KOPT-K1 (cell line): ENCODE measurements around the gene MAFF.
"Not testable (repeated sequence)": the region's sequence is repeated elsewhere in the genome, so short reads cannot be mapped to it uniquely, and the experiment has no call there.

ENCODE experiments used
- H3K27ac ChIP-seq: fragments of 200-600 bp; sonication (generic); 2 replicates; pipeline ENCODE4 v1.5.1; 2016; ENCODE audit warnings: antibody characterized with exemption, mild to moderate bottlenecking, low read depth, low read length; ENCODE audit not compliant: poor library complexity, severe bottlenecking
- H3K36me3 ChIP-seq: fragments of 200-600 bp; sonication (generic); 2 replicates; pipeline ENCODE4 v1.5.1; 2017; ENCODE audit warnings: antibody characterized with exemption, mild to moderate bottlenecking, low read length, moderate library complexity; ENCODE audit not compliant: insufficient read depth
- H3K9me3 ChIP-seq: fragments of 200-600 bp; sonication (generic); 2 replicates; pipeline ENCODE4 v1.5.1; 2017; ENCODE audit warnings: antibody characterized with exemption, low read length, mild to moderate bottlenecking; ENCODE audit not compliant: insufficient read depth, poor library complexity, severe bottlenecking

The MAFF gene

DNA sequence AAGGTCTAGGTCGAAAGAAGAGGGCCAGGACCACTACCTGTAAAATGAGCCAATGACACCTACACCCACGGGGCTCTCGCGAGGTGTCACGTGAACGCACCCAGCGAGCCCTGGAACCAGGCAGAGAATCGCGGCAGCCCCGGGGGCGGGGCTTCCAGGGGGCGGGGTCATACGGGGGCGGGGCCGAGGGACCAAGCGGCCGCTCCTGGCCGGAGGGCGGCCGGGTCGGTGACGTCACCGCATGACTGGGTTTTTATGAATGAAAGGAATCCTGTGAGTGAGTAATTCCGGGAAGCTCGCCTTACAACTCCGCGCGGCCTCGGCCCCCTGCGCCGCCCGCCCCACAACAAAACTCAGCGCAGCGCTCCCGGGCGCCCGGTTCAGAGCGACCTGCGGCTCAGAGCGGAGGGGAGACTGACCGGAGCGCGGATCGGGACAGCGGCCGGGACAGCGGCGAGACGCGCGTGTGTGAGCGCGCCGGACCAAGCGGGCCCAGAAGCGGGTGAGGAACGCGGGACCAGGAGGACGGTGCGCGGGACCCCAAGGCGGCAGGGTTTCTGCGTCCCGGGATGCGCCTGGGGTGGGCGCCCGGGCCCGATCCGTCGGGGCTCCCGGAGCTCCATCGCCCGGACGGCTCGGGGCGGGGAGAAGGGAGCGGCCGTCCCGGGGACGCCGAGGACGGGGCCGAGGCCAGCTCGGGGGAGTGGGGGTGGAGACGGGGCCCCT, at the start of gene MAFF:
MAFF (plus strand) TSS at position 284 of the 726 bp plus-strand sequence. CDS start 11,860 bp downstream, outside the sequence.
- no peaks in the 10 kb centered on the region for H3K9me3 ChIP-seq
- peak within 1 kb of the TSS; percentile 22 for H3K27ac ChIP-seq
- H3K36me3 ChIP-seq = no peaks in the 10 kb centered on the region

DNA sequence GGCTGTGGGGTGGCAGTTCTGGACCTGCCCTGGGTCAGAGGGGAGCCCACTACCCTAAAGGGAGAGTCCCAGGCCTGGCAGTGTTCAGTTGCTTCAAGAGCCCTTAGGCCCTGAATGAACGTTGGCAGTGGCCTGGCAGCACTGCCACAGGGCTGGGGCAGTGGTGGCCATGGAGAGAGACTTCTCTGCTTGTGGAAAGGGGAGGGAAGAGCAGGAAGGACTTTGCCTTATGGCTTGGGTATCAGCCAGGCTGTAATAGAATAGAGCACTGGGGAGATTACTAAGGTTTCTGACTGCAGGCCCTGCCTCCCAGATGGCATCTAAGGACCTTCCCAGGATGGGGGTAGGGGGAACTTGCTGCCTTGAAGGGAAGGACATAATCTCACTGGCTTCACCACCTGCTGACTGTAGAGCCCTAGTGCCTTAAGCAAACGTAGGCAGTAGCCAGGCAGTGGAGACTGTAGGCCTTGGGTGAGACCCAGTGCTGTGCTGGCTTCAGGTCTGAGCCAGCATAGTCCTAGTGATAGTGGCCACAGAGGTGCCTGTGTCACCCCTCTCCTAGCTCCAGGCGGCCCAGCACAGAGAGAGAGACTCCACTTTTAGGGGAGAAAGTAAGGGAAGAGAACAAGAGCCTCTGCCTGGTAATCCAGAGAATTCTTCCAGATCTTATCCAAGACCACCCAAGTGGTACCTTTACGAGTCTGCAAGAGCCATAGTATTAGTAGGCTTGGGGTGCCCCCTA, 47.8 kb upstream of the MAFF start:
- H3K9me3 ChIP-seq = no peaks in the 10 kb centered on the region
- no peaks in the 10 kb centered on the region for H3K36me3 ChIP-seq
- H3K27ac ChIP-seq = no peak overlapping the region

DNA sequence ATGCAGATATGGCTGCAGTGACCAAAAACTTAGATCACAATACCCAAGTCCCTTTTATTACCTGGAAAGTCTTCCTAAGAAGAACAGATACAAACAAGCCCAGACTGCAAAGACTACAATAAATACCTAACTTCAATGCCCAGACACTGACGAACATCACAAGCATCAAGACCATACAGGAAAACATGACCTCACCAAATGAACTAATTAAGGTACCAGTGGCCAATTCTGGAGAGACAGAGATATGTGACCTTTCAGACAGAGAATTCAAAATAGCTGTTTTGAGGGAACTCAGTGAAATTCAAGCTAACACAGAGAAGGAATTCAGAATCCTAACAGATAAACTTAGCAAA, 47.3 kb upstream of the MAFF start:
- not testable (repeated sequence) for H3K36me3 ChIP-seq, H3K27ac ChIP-seq, H3K9me3 ChIP-seq

DNA sequence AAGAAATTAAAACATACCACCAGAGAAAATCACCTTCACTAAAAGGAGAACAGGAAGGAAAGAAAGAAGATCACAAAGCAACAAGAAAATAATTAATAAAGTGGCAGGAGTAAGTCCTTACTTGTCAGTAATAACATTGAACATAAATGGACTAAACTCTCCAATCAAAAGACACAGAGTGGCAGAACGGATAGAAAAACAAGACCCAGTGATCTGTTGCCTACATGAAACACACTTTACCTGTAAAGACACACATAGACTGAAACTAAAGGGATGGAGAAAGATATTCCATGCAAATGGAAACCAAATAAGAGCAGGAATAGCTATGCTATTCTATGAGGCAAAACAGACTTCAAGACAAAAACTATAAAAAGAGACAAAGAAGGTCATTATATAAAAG, 46.1 kb upstream of the MAFF start:
- Histone ChIP-seq H3K27ac (no peak overlapping the region), H3K9me3 (no peaks in the 10 kb centered on the region), H3K36me3 (no peaks in the 10 kb centered on the region)

DNA sequence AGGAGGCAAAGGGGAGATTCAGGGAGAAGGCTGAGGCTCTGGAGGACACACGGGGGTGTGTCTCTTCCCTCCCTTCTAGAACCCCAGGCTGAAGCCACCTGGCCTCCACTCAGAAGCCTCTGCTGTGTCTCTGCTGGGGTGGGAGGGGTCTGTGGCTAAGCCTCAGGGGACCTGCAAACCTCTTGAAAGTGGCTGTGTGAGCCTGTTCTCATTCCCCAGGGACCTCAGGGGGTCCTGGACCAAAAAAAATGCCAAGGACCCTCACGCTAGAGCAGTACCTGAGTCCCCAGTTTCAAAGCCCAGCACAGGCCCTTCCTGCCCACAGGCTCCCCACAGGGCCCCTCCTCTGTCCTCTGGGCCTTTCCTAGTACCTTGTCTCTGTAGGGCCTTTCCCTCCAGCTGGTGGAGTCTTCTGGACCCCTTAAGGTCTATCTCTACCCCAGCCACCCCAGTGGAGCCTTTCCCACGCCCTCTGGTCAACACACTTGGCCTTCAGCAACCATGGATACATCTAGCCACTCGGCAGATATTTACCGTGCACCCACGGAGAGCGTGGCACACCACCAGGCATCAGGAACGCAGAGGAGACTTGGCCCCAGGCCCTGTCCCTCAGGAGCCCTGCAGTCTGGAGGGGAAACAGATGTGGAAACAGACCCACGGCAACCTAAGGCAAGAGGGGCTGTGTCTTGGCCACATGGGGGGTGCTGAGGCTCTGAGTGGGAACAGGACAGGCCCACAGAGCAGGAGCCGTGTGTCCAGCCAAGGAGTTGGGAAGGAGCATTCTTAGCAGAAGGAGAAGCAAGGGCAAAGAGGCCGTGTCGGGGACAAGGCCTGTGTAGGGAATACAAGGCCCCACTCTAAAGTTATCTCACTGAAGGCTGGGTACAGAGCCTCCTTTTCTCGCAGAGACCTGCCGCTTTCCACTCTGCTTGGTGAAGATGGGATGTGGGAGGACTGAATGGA, 38.6 kb upstream of the MAFF start:
- no peak overlapping the region for H3K27ac ChIP-seq
- no peaks in the 10 kb centered on the region for H3K9me3 ChIP-seq
- peaks cover 34% of the 10 kb centered on the region for H3K36me3 ChIP-seq

DNA sequence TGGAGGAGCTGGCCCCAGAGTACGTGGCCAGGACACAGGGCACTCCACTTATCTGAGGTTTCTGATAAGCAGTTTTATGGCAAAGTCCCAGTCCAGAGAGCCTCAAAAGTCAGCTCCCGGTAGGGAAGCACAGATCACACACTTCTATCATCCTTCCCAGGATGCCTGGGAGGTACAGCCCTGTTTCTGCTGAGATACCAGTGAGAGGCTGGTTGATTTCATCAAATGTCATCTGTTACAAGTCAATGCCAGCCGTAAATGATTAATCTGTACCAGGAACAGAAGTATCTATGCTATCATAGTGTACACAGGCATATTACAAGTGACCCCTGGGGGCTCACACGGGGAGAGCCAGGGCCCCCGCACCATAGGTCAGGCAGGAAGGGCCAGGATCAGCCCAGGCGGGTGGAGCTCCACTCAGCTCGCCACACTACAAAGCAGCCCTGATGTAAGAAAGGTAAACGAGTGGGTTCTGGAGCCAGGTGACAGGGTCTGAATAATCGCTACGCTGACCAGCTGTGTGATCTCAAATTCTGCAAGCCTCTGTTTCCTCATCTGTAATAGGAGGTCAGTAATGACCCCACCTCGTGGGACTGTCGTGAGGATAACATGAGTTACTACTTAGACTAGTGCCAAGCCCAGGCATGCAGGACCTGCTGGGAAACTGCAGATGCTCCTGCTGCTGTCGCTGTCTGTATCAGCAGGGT, 37.8 kb upstream of the MAFF start:
- Histone ChIP-seq H3K36me3 (peaks cover 42% of the 10 kb centered on the region), H3K9me3 (no peaks in the 10 kb centered on the region), H3K27ac (no peak overlapping the region)

DNA sequence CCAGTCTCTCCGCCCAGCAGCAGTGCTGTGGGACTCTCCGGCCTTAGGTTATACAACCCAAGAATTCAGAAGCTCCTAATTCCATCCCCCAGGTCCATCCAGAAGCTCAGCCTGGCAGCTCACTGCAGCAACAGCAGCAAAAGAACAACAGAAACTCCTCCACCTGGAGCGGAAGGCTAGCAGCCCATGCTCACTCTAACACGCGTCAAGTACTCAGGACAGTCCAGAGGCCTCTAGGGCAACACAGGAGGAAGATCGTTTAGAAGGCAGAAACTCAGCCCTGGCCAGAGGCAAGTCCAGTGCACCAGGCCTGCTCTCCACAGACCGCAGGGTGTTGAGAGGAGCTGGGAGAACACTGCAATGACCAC, 37.3 kb upstream of the MAFF start:
- Histone ChIP-seq H3K36me3 (peaks cover 47% of the 10 kb centered on the region), H3K9me3 (no peaks in the 10 kb centered on the region), H3K27ac (no peak overlapping the region)

DNA sequence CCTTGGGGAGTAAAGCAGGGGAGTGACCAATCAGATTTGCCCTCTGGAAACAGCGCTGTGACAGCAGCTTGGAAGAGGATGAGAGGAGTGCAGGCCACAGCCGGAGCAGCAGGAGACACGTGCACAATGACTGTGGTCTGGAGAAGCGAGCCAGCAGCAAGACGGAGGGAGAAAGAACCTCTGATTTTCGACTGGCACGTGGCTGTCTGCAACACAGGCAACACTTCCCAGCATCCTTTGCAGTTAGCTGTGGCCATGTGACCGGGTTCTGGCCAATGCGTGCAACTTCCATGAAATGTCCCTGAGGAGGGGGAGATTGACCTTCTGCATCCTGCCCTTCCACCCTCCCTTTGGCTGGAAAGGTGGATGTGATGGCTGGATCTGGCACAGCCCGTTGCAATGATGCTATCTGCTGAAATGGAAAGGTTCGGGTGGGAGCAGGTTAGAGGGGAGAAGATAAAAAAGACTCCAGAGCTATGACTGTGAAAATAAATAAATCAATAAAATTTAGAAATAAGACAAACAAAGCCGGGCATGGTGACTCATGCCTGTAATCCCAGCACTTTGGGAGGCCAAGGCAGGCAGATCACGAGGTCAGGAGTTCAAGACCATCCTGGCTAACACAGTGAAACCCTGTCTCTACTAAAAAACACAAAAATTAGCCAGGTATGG, 35.7 kb upstream of the MAFF start:
- H3K27ac ChIP-seq = no peak overlapping the region
- peaks cover 48% of the 10 kb centered on the region for H3K36me3 ChIP-seq
- no peaks in the 10 kb centered on the region for H3K9me3 ChIP-seq

DNA sequence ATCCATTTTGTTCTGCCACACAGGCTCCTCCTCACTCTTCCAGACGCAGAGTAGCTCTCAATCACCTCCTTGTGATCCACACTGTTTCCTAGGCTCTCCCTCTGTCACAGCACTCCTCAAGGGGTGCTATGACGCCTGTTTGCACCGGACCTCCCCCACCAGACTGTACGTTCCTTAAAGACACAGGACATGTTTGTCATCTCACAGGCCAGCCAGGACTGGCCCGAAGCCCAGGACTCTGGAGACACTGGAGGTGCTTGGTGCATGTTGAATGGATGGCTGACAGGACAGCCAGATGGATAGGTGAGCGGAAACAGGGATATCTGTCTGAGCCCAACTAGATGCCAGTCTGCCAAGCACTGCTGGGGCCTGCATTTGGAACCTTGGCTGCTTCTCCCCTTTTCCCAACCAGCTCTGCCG, 33.8 kb upstream of the MAFF start:
- Histone ChIP-seq H3K36me3 (peaks cover 48% of the 10 kb centered on the region), H3K27ac (no peak overlapping the region), H3K9me3 (no peaks in the 10 kb centered on the region)

DNA sequence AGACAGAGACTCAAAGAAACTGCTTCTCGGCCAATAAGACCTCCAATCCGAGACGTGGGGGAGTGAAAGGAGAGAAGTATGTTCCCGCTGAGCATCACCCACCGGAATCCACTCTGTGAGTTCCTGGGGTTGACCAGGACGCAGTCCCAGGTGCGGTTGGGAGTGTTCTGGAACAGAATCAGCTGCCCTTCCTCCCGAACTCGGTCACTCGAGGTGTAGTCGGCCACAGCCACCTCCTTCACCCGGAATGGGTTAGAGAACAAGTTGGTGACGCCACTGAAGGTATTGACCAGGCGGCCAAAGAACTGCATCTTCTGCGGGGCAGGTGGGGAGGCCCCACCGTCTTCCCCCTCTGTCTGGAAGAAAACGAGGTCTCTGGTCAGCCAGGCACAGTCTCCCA, 32.7 kb upstream of the MAFF start:
- no peak overlapping the region for H3K27ac ChIP-seq
- no peaks in the 10 kb centered on the region for H3K9me3 ChIP-seq
- peaks cover 42% of the 10 kb centered on the region for H3K36me3 ChIP-seq

DNA sequence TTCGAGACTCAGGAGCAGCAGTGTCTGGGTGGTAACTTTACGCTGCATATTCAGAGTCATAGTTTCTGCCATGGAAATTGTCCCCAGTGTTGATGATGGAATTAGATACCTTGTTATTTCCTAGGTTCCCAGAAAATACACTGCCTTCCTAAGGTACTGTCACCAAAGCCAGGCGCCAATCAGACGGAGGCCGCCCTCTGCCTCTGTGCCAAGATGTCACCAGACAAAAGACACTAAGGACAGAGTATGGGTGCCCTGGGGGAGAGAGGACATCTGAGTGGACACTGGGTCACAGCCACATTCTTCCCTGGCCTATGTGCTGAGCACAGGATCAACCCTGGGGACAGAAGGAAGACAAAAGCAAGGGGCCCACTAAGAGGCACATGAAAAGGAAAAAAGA, 31.3 kb upstream of the MAFF start:
- no peaks in the 10 kb centered on the region for H3K9me3 ChIP-seq
- H3K27ac ChIP-seq = no peak overlapping the region
- H3K36me3 ChIP-seq = peaks cover 30% of the 10 kb centered on the region; the same call in 1 of the 2 replicates

DNA sequence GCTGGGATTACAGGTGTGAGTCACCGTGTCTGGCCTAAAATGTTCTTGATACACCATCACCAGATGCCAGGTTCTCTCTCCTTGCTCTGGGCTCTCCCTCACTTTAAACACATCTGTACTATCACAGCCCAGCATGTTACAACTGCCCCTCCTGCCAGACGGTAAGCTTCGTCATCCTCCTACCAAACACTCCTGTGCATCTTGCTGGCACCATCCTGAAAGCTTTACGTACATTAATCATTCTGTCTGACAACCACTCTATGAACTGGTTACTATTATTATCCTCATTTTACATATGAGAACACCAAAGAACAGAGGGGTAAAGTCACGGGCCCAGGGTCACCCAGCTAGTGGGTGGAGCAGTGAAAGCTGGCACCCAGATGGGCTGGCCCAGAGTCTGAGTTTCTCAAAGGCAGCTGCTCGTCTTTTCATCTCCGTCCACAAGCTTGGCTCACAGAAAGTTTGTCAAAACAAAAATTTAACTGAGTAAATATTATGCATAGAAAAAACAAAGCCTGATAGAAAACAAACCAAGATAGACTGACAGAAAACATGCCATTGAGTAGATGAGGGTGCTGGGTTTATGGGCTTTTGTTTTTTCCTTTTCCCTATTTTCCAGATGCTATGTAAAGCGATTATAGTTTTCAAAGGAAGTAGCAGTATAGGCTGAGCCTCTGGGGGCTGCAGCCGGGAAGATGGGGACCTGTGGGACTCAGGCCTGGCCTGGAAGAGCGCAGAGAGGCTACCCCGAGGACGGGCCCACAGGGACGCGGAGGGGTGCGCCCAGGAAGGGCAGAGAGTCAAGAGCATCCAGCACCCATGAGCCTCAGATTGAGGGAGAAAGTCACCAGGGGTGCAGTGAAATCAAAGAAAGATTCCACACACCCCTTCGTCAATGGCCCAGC, 29.6 kb upstream of the MAFF start:
- H3K36me3 ChIP-seq = peaks cover 24% of the 10 kb centered on the region; the same call in 1 of the 2 replicates
- H3K27ac ChIP-seq = no peak overlapping the region
- H3K9me3 ChIP-seq = no peaks in the 10 kb centered on the region

DNA sequence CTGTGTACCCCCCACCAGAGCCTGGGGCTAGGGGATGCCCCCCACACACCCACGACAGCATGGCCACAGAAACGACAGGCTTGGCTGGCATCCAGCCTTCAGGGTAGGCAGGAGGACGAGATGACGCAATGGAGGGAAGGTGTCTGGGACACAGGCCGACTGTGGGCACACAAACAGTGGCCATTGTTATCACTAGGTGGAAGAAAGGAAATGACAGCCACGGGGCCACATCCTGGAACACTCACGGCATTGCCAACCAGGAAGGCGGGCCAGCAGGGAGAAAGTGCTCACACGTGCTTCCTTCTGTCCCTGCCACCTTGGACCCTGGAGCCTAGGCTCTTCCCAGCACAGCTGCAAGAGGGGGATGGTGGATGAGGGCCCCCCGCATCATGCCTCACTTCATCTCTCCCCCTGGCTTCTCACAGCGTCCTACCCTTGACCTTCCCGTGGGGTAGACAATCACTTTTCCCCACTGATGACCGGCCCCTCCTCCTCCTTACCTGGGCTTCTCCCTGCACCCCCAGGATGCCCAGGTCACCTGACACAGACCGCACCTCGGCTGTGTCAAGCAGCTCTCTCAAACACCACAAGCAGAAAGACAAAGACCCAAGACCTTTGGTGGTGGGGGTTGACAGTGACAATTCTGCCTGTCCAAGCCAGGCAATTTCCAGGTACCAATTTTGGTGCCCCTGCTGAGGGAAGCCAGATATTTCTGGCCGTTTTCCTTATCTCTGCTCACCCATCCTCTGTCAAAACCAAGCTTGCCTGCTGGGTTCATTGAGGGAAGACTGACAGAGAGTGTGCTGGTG, 28.8 kb upstream of the MAFF start:
- Histone ChIP-seq H3K27ac (no peak overlapping the region), H3K9me3 (no peaks in the 10 kb centered on the region), H3K36me3 (peaks cover 16% of the 10 kb centered on the region; the same call in 1 of the 2 replicates)
